Common myeloid progenitor, CD34-positive (primary cell): ENCODE measurements around the gene NUP107.
A peak's percentile ranks its signal among the peaks of the same experiment; 100 is the strongest.

Experiments
- CTCF ChIA-PET: fragments of 350-600 bp; sonication (Branson Sonifier 250); formaldehyde crosslinking; loops from one replicate; lab custom pipeline; 2021; ENCODE audit warnings: antibody characterized with exemption; lab: Charles Lee
- POLR2A ChIA-PET: fragments of 350-600 bp; sonication (Branson Sonifier 250); formaldehyde crosslinking; loops from one replicate; lab custom pipeline; 2021; ENCODE audit warnings: antibody characterized with exemption; lab: Charles Lee
- DNase-seq, 3 donors: peaks; one replicate each; pipeline versions ENCODE4 v3.0.0 to v3.0.0-alpha.2; 2013
- H3K27ac ChIP-seq, 2 experiments: 1 replicate in 1 of 2; 2 replicates in 1 of 2; pipeline ENCODE4 v1.7.0; 2013; ENCODE audit warnings: inconsistent platforms in 2 of 2, low read length in 2 of 2, mild to moderate bottlenecking in 2 of 2, low read depth in 1 of 2, moderate library complexity in 1 of 2; ENCODE audit not compliant: severe bottlenecking in 2 of 2, insufficient read depth in 1 of 2, poor library complexity in 1 of 2
- H3K27me3 ChIP-seq, 5 experiments: replicated peaks in 2 of 5; 1 replicate in 3 of 5; 2 replicates in 2 of 5; pipeline versions ENCODE4 v1.6.1 to v1.7.0; 2013; ENCODE audit warnings: low read length in 4 of 5, mild to moderate bottlenecking in 2 of 5, moderate library complexity in 2 of 5, inconsistent platforms in 1 of 5; ENCODE audit not compliant: insufficient read depth in 5 of 5, control insufficient read depth in 4 of 5
- H3K36me3 ChIP-seq, 4 experiments: 1 replicate in 2 of 4; 2 replicates in 2 of 4; pipeline versions ENCODE4 v1.6.1 to v1.7.0; 2013; ENCODE audit warnings: low read length in 3 of 4, control low read depth in 1 of 4, mild to moderate bottlenecking in 1 of 4; ENCODE audit not compliant: control insufficient read depth in 4 of 4, insufficient read depth in 4 of 4
- H3K4me1 ChIP-seq, 4 experiments: 1 replicate in 3 of 4; 2 replicates in 1 of 4; pipeline versions ENCODE4 v1.6.1 to v1.7.1; 2013; ENCODE audit warnings: low read length in 3 of 4, mild to moderate bottlenecking in 3 of 4, control low read depth in 1 of 4, inconsistent platforms in 1 of 4, moderate library complexity in 1 of 4; ENCODE audit not compliant: control insufficient read depth in 4 of 4, insufficient read depth in 4 of 4; ENCODE audit errors: control extremely low read depth in 1 of 4
- H3K4me3 ChIP-seq, 7 experiments: 1 replicate in 4 of 7; 2 replicates in 3 of 7; pipeline versions ENCODE4 v1.5.1 to v1.7.0; 2013; ENCODE audit warnings: mild to moderate bottlenecking in 7 of 7, low read length in 6 of 7, moderate library complexity in 6 of 7, inconsistent platforms in 2 of 7, low read depth in 2 of 7, control low read depth in 1 of 7; ENCODE audit not compliant: insufficient read depth in 4 of 7, control insufficient read depth in 1 of 7; ENCODE audit errors: extremely low read depth in 1 of 7
- H3K9me3 ChIP-seq, 5 experiments: 1 replicate in 4 of 5; 2 replicates in 1 of 5; pipeline versions ENCODE4 v1.6.1 to v1.7.1; 2013; ENCODE audit warnings: low read length in 4 of 5, mild to moderate bottlenecking in 2 of 5, inconsistent platforms in 1 of 5, low read depth in 1 of 5, moderate library complexity in 1 of 5; ENCODE audit not compliant: control insufficient read depth in 4 of 5, insufficient read depth in 2 of 5; ENCODE audit errors: control extremely low read depth in 1 of 5
- WGBS: methylation state at CpG from one replicate; pipeline ENCODE4 v1.1.5; 2013; ENCODE audit not compliant: insufficient coverage; 5-methylcytosine and 5-hydroxymethylcytosine counted together

NUP107 gene

GRCh38 chr12:68792952-68793351 is 106.2 kb downstream of the NUP107 start:
- Histone ChIP-seq H3K27ac (no peak overlapping the region), H3K4me3 (no peak overlapping the region), H3K27me3 (no peaks in the 10 kb centered on the region), H3K4me1 (no peaks in the 10 kb centered on the region), H3K36me3 (no peaks in the 10 kb centered on the region), H3K9me3 (no peaks in the 10 kb centered on the region)
- DNase-seq = peak; percentile 51 to 73 (median 72)
- CTCF ChIA-PET = interaction anchor here (1.3 to 2.8 kb wide), 2 partner anchors 14 to 71 kb away, joined by 3 to 7 read pairs; partner anchors contain the start of gene MDM2
- 67% methylated on average over 1 of the region's 2 CpGs for WGBS
- POLR2A ChIA-PET = no interaction called here

GRCh38 chr12:68793436-68793835 is 106.7 kb downstream of the NUP107 start:
- ChIA-PET POLR2A (interaction anchor here (0.8 kb wide), 1 partner anchor 58 kb away, joined by 4 read pairs; no protein-coding TSS in a partner anchor), CTCF (interaction anchor here (1.3 to 2.8 kb wide), 2 partner anchors 14 to 71 kb away, joined by 3 to 7 read pairs; partner anchors contain the start of gene MDM2)
- H3K36me3 ChIP-seq = no peaks in the 10 kb centered on the region
- H3K27me3 ChIP-seq = no peaks in the 10 kb centered on the region
- 92% methylated on average over 2 of the region's 4 CpGs for WGBS
- H3K4me1 ChIP-seq = no peaks in the 10 kb centered on the region
- no peak overlapping the region for H3K27ac ChIP-seq
- no peak overlapping the region for H3K4me3 ChIP-seq
- no peak for DNase-seq
- H3K9me3 ChIP-seq = no peaks in the 10 kb centered on the region

GRCh38 chr12:68793975-68794652 is 107.3 kb downstream of the NUP107 start:
- DNase-seq = no peak
- WGBS = 100% methylated on average over 2 of the region's 4 CpGs
- Histone ChIP-seq H3K4me1 (no peaks in the 10 kb centered on the region), H3K27me3 (no peaks in the 10 kb centered on the region), H3K36me3 (no peaks in the 10 kb centered on the region), H3K4me3 (no peak overlapping the region), H3K9me3 (no peaks in the 10 kb centered on the region), H3K27ac (no peak overlapping the region)
- ChIA-PET CTCF (interaction anchor here (2.8 kb wide), 1 partner anchor 13 kb away, joined by 7 read pairs; the partner anchor contains the start of gene MDM2), POLR2A (interaction anchor here (0.8 kb wide), 1 partner anchor 59 kb away, joined by 4 read pairs; no protein-coding TSS in a partner anchor)

GRCh38 chr12:68794653-68795251 is 108.0 kb downstream of the NUP107 start:
- H3K4me1 ChIP-seq = no peaks in the 10 kb centered on the region
- WGBS = 100% methylated on average over 1 of the region's 3 CpGs
- no peak for DNase-seq
- no peaks in the 10 kb centered on the region for H3K36me3 ChIP-seq
- H3K4me3 ChIP-seq = no peak overlapping the region
- H3K27ac ChIP-seq = no peak overlapping the region
- H3K9me3 ChIP-seq = no peaks in the 10 kb centered on the region
- ChIA-PET POLR2A (no interaction called here), CTCF (interaction anchor here (2.8 kb wide), 1 partner anchor 13 kb away, joined by 7 read pairs; the partner anchor contains the start of gene MDM2)
- no peaks in the 10 kb centered on the region for H3K27me3 ChIP-seq
